HepG2 (cell line): ENCODE measurements around the gene SEMA7A. TPM values are rescaled to one million over a fixed set of nuclear protein-coding genes. Genes with fewer than 3 reads are reported as not detected.
A peak's percentile ranks its signal among the peaks of the same experiment; 100 is the strongest.

Experiments used
- AGO2 ChIP-seq: fragments of 200-400 bp; formaldehyde crosslinking; optimal IDR thresholded peaks from 2 replicates; pipeline ENCODE3; 2017; ENCODE audit warnings: mild to moderate bottlenecking, low read depth, low read length, moderate library complexity
- ATF4 ChIP-seq, 2 experiments: fragments of 450-650 bp in 1 of 2; sonication (generic) in 1 of 2; formaldehyde crosslinking; IDR thresholded peaks; 2 replicates each; pipeline versions ENCODE4 v1.5.0 to v1.8.0; 2020 to 2022; ENCODE audit warnings: mild to moderate bottlenecking in 1 of 2, missing genetic modification reagents in 1 of 2
- BATF2 ChIP-seq: sonication (generic); formaldehyde crosslinking; IDR thresholded peaks from 2 replicates; pipeline ENCODE4 v1.8.0; 2022; ENCODE audit warnings: mild to moderate bottlenecking, missing genetic modification reagents, moderate library complexity
- BORCS8-MEF2B ChIP-seq: sonication (generic); formaldehyde crosslinking; IDR thresholded peaks from 2 replicates; pipeline ENCODE4 v1.8.0; 2022; ENCODE audit warnings: mild to moderate bottlenecking, missing genetic modification reagents
- CENPT ChIP-seq: sonication (generic); formaldehyde crosslinking; IDR thresholded peaks from 2 replicates; pipeline ENCODE4 v1.8.0; 2022; ENCODE audit warnings: low read depth, mild to moderate bottlenecking, moderate library complexity, missing genetic modification reagents
- FOXO1 ChIP-seq: sonication (generic); formaldehyde crosslinking; IDR thresholded peaks from 2 replicates; pipeline ENCODE4 v1.4.0; 2020; ENCODE audit warnings: missing genetic modification reagents
- HNRNPH1 ChIP-seq: fragments of 200-400 bp; formaldehyde crosslinking; optimal IDR thresholded peaks from 2 replicates; pipeline ENCODE3; 2017; ENCODE audit warnings: mild to moderate bottlenecking, low read depth, low read length
- JUND ChIP-seq: sonication (generic); formaldehyde crosslinking; IDR thresholded peaks from 2 replicates; pipeline ENCODE4 v1.8.0; 2022; ENCODE audit warnings: mild to moderate bottlenecking, missing genetic modification reagents
- KDM3A ChIP-seq: IDR thresholded peaks from 2 replicates; pipeline ENCODE4 v1.6.1; 2018; ENCODE audit warnings: low read depth, missing compliant biosample characterization
- NRL ChIP-seq: sonication (generic); formaldehyde crosslinking; IDR thresholded peaks from 2 replicates; pipeline ENCODE4 v1.5.0; 2020; ENCODE audit warnings: missing genetic modification reagents, mild to moderate bottlenecking, moderate library complexity, borderline replicate concordance
- RBM39 ChIP-seq: fragments of 200-400 bp; formaldehyde crosslinking; IDR thresholded peaks from one replicate; pipeline ENCODE4 v1.6.1; 2018; ENCODE audit warnings: antibody characterized with exemption, mild to moderate bottlenecking, low read depth, low read length; ENCODE audit not compliant: poor library complexity, severe bottlenecking
- SIX1 ChIP-seq: sonication (generic); formaldehyde crosslinking; IDR thresholded peaks from 2 replicates; pipeline ENCODE4 v1.4.0; 2020; ENCODE audit warnings: missing genetic modification reagents, borderline replicate concordance
- SRSF1 ChIP-seq: fragments of 200-400 bp; formaldehyde crosslinking; optimal IDR thresholded peaks from 2 replicates; pipeline ENCODE3; 2017; ENCODE audit warnings: mild to moderate bottlenecking, low read depth, low read length, moderate library complexity
- TCF7L2 ChIP-seq: IDR thresholded peaks from 2 replicates; pipeline ENCODE4 v1.6.1; 2011; ENCODE audit warnings: mild to moderate bottlenecking, low read depth, low read length, moderate library complexity
- ZBTB38 ChIP-seq: sonication (generic); formaldehyde crosslinking; IDR thresholded peaks from 2 replicates; pipeline ENCODE4 v1.5.1; 2020; ENCODE audit warnings: mild to moderate bottlenecking, missing genetic modification reagents
- ZNF337 ChIP-seq: sonication (generic); formaldehyde crosslinking; IDR thresholded peaks from 2 replicates; pipeline ENCODE4 v1.5.1; 2020; ENCODE audit warnings: missing genetic modification reagents, low read depth, mild to moderate bottlenecking, borderline replicate concordance
- ZNF609 ChIP-seq: sonication (generic); formaldehyde crosslinking; IDR thresholded peaks from 2 replicates; pipeline ENCODE4 v1.4.0; 2020; ENCODE audit warnings: mild to moderate bottlenecking, missing genetic modification reagents, borderline replicate concordance
- ZNF776 ChIP-seq: sonication (generic); formaldehyde crosslinking; IDR thresholded peaks from 2 replicates; pipeline ENCODE4 v1.4.0; 2020; ENCODE audit warnings: mild to moderate bottlenecking, missing genetic modification reagents
- polyA plus RNA-seq, 8 experiments: library from polyadenylated mRNA; depleted of rRNA in 3 of 8; stranded (reverse) in 7 of 8; unstranded in 1 of 8; fragments of >200 nt; fragmentation: Illumina TruSeq in 4 of 8; extraction: Trizol in 4 of 8; gene quantifications; 2 replicates each; pipeline versions ENCODE4 v1.2.1 to v1.2.3, GENCODE V29; 2011 to 2016; ENCODE audit warnings: low read depth in 4 of 8, missing spikeins in 1 of 8, mixed read lengths in 1 of 8; ENCODE audit not compliant: insufficient read depth in 1 of 8
- total RNA-seq, 5 experiments: library from RNA; depleted of rRNA; stranded (reverse); fragments of >200 nt; fragmentation: Illumina TruSeq; extraction: Trizol; gene quantifications; 2 replicates each; pipeline ENCODE4 v1.2.3, GENCODE V29; 2016; ENCODE audit warnings: low read depth in 1 of 5

Gene SEMA7A
- total and polyA plus RNA-seq, 2 of the 13 experiments (the other 11 are each of a cell fraction or from before 2014, with no cell fraction given): 9.0 to 15.8 TPM

GRCh38 chr15:74433592-74434262, at the start of gene SEMA7A (continued):
- TF ChIP-seq BATF2 (no peak), ZNF609 (0 out of 2 replicates have a peak, but pooled peaks have one; percentile 19), RBM39 (no peak), TCF7L2 (no peak), ZBTB38 (CRISPR knock-in tag) (peak; percentile 64; the same call in 1 of the 2 replicates), BORCS8-MEF2B (CRISPR knock-in tag) (no peak; the same call in 1 of the 2 replicates), HNRNPH1 (no peak), FOXO1 (no peak), AGO2 (peak; percentile 89), SRSF1 (no peak), JUND (CRISPR knock-in tag) (no peak), ZNF337 (no peak), ZNF776 (CRISPR knock-in tag) (peak; percentile 72; the same call in 1 of the 2 replicates), ATF4 (CRISPR knock-in tag; IDR thresholded peaks at IDR 0.05) (no peak), CENPT (CRISPR knock-in tag) (no peak), SIX1 (CRISPR knock-in tag) (no peak), NRL (CRISPR knock-in tag) (peak; percentile 42; the same call in 1 of the 2 replicates), KDM3A (CRISPR knock-in tag) (no peak; the same call in 1 of the 2 replicates)
